ENCODE measurements around the gene CNDP2. TPM values are rescaled to one million over a fixed set of nuclear protein-coding genes. Genes with fewer than 3 reads are reported as not detected.
A peak's percentile ranks its signal among the peaks of the same experiment; 100 is the strongest.

The CNDP2 gene
- total and polyA plus RNA-seq, 2 experiments from 2014 or later = 40.5 to 72.2 TPM

GRCh38 chr18:74457725-74458421 is 38.3 kb upstream of the CNDP2 start:
- H4K20me1 ChIP-seq (ENCODE audit: insufficient read depth) = no peaks in the 10 kb centered on the region
- DNase-seq = no peak
- no peak overlapping the region for H3K9ac ChIP-seq
- in situ Hi-C loops (cut with MboI) = no loop called here
- H3K4me3 ChIP-seq = no peak overlapping the region
- H3K9me2 ChIP-seq (ENCODE audit: insufficient read depth) = no peaks in the 10 kb centered on the region
- H3K4me1 ChIP-seq (ENCODE audit: insufficient read depth) = no peaks in the 10 kb centered on the region
- no peaks in the 10 kb centered on the region for H3K79me2 ChIP-seq (ENCODE audit: insufficient read depth)
- no peak overlapping the region for H3K4me2 ChIP-seq (ENCODE audit: unreplicated experiment)
- WGBS, 2 experiments (ENCODE audit: low coverage in 1 of 2, low lambda C conversion rate in 2 of 2, missing lambda C conversion rate in 2 of 2) = 19 to 20% methylated on average over 32 to 34 of the region's 34 CpGs
- peaks cover 55% of the 10 kb centered on the region for H3K27me3 ChIP-seq (replicated peaks; ENCODE audit: insufficient read depth)
- no peaks in the 10 kb centered on the region for H3K36me3 ChIP-seq (ENCODE audit: low read depth)
- no peak overlapping the region for H2AFZ ChIP-seq
- H3F3A ChIP-seq (ENCODE audit: insufficient read depth) = no peaks in the 10 kb centered on the region
- TF ChIP-seq EZH2phosphoT487 (IDR thresholded peaks at IDR 0.05; ENCODE audit: insufficient read depth, low read depth) (no peak), EZH2 (IDR thresholded peaks at IDR 0.05; ENCODE audit: insufficient read depth, poor library complexity, severe bottlenecking) (no peak)
- no peak overlapping the region for H3K27ac ChIP-seq
- H3K9me3 ChIP-seq (ENCODE audit: low read depth) = no peaks in the 10 kb centered on the region

- TF ChIP-seq EZH2phosphoT487 (IDR thresholded peaks at IDR 0.05; ENCODE audit: insufficient read depth, low read depth) (no peak), EZH2 (IDR thresholded peaks at IDR 0.05; ENCODE audit: insufficient read depth, poor library complexity, severe bottlenecking) (no peak)
- 49 to 59% methylated on average over 7 of the region's 7 CpGs for WGBS, 2 experiments (ENCODE audit: low coverage in 1 of 2, low lambda C conversion rate in 2 of 2, missing lambda C conversion rate in 2 of 2)
- peaks cover 68% of the 10 kb centered on the region for H3K27me3 ChIP-seq (replicated peaks; ENCODE audit: insufficient read depth)
These were observed 36.3 kb upstream of the CNDP2 start for GRCh38 chr18:74459889-74460288.

GRCh38 chr18:74460825-74461224 is 35.3 kb upstream of the CNDP2 start:
- H3K27ac ChIP-seq = no peak overlapping the region
- peaks cover 60% of the 10 kb centered on the region for H3K27me3 ChIP-seq (replicated peaks; ENCODE audit: insufficient read depth)
- H4K20me1 ChIP-seq (ENCODE audit: insufficient read depth) = no peaks in the 10 kb centered on the region
- H3K9me3 ChIP-seq (ENCODE audit: low read depth) = no peaks in the 10 kb centered on the region
- H3K9ac ChIP-seq = no peak overlapping the region
- no peaks in the 10 kb centered on the region for H3K4me1 ChIP-seq (ENCODE audit: insufficient read depth)
- in situ Hi-C loops (cut with MboI) = no loop called here
- no peak for DNase-seq
- no peaks in the 10 kb centered on the region for H3F3A ChIP-seq (ENCODE audit: insufficient read depth)
- H3K36me3 ChIP-seq (ENCODE audit: low read depth) = no peaks in the 10 kb centered on the region
- H3K4me3 ChIP-seq = no peak overlapping the region
- H2AFZ ChIP-seq = no peak overlapping the region
- no peaks in the 10 kb centered on the region for H3K9me2 ChIP-seq (ENCODE audit: insufficient read depth)
- no peak overlapping the region for H3K4me2 ChIP-seq (ENCODE audit: unreplicated experiment)
- WGBS, 2 experiments (ENCODE audit: low coverage in 1 of 2, low lambda C conversion rate in 2 of 2, missing lambda C conversion rate in 2 of 2) = 63 to 70% methylated on average over 7 of the region's 7 CpGs
- no peak for TF ChIP-seq EZH2phosphoT487 (IDR thresholded peaks at IDR 0.05; ENCODE audit: insufficient read depth, low read depth)
- no peak for TF ChIP-seq EZH2 (IDR thresholded peaks at IDR 0.05; ENCODE audit: insufficient read depth, poor library complexity, severe bottlenecking)
- H3K79me2 ChIP-seq (ENCODE audit: insufficient read depth) = no peaks in the 10 kb centered on the region

More at GRCh38 chr18:74459889-74460288, 36.3 kb upstream of the CNDP2 start:
- H3K4me2 ChIP-seq (ENCODE audit: unreplicated experiment) = no peak overlapping the region
- no peaks in the 10 kb centered on the region for H3K9me2 ChIP-seq (ENCODE audit: insufficient read depth)
- H3K27ac ChIP-seq = no peak overlapping the region
- H3K79me2 ChIP-seq (ENCODE audit: insufficient read depth) = no peaks in the 10 kb centered on the region
- no peaks in the 10 kb centered on the region for H3K9me3 ChIP-seq (ENCODE audit: low read depth)
- in situ Hi-C loops (cut with MboI) = no loop called here
- H4K20me1 ChIP-seq (ENCODE audit: insufficient read depth) = no peaks in the 10 kb centered on the region
- H3K4me1 ChIP-seq (ENCODE audit: insufficient read depth) = no peaks in the 10 kb centered on the region
- H2AFZ ChIP-seq = no peak overlapping the region
- H3K4me3 ChIP-seq = no peak overlapping the region
- H3F3A ChIP-seq (ENCODE audit: insufficient read depth) = no peaks in the 10 kb centered on the region
- peak; percentile 10 for DNase-seq
- H3K9ac ChIP-seq = no peak overlapping the region
- no peaks in the 10 kb centered on the region for H3K36me3 ChIP-seq (ENCODE audit: low read depth)

- 25 to 28% methylated on average over 8 of the region's 8 CpGs for WGBS, 2 experiments (ENCODE audit: low coverage in 1 of 2, low lambda C conversion rate in 2 of 2, missing lambda C conversion rate in 2 of 2)
- DNase-seq = no peak
- Histone ChIP-seq H3K27me3 (replicated peaks; ENCODE audit: insufficient read depth) (peaks cover 46% of the 10 kb centered on the region), H3K9me3 (ENCODE audit: low read depth) (no peaks in the 10 kb centered on the region), H2AFZ (no peak overlapping the region), H3K9me2 (ENCODE audit: insufficient read depth) (no peaks in the 10 kb centered on the region), H3F3A (ENCODE audit: insufficient read depth) (no peaks in the 10 kb centered on the region), H3K4me2 (ENCODE audit: unreplicated experiment) (no peak overlapping the region), H3K9ac (no peak overlapping the region), H3K4me3 (no peak overlapping the region), H4K20me1 (ENCODE audit: insufficient read depth) (no peaks in the 10 kb centered on the region), H3K36me3 (ENCODE audit: low read depth) (no peaks in the 10 kb centered on the region), H3K27ac (no peak overlapping the region), H3K79me2 (ENCODE audit: insufficient read depth) (no peaks in the 10 kb centered on the region), H3K4me1 (ENCODE audit: insufficient read depth) (no peaks in the 10 kb centered on the region)
- in situ Hi-C loops (cut with MboI) = no loop called here
- TF ChIP-seq EZH2 (IDR thresholded peaks at IDR 0.05; ENCODE audit: insufficient read depth, poor library complexity, severe bottlenecking) (no peak), EZH2phosphoT487 (IDR thresholded peaks at IDR 0.05; ENCODE audit: insufficient read depth, low read depth) (no peak)
These were observed 32.9 kb upstream of the CNDP2 start for GRCh38 chr18:74463254-74463653.
